AG04450 (cell line): Measurements from ENCODE around the gene PIAS3. TPM values are rescaled to one million over a fixed set of nuclear protein-coding genes. Genes with fewer than 3 reads are reported as not detected.

Source experiments
- CTCF ChIA-PET: fragments of 300-600, 350-600 bp; formaldehyde crosslinking; extraction: SDS; loops from one replicate; lab custom pipeline; 2022; ENCODE audit warnings: antibody characterized with exemption, inconsistent platforms; lab: Charles Lee
- POLR2A ChIA-PET: fragments of 350-600 bp; formaldehyde crosslinking; extraction: SDS; loops from one replicate; lab custom pipeline; 2021; ENCODE audit warnings: antibody characterized with exemption, inconsistent platforms; lab: Yijun Ruan, JAX
- DNase-seq: peaks from one replicate; pipeline ENCODE4 v3.0.0-alpha.2; 2011; ENCODE audit warnings: low read depth, low spot score
- H3K27ac ChIP-seq: one replicate; pipeline ENCODE4 v1.5.1; 2012; ENCODE audit warnings: low read depth, low read length, control low read depth
- H3K27me3 ChIP-seq: one replicate; pipeline ENCODE4 v1.6.0; 2012; ENCODE audit warnings: low read length; ENCODE audit not compliant: control insufficient read depth, insufficient read depth
- H3K4me3 ChIP-seq: 2 replicates; pipeline ENCODE4 v1.5.1; 2011; ENCODE audit warnings: mild to moderate bottlenecking, low read depth, low read length, control low read depth
- H3K9me3 ChIP-seq: 2 replicates; pipeline ENCODE4 v1.5.1; 2012; ENCODE audit warnings: low read length; ENCODE audit not compliant: control insufficient read depth, insufficient read depth
- polyA plus RNA-seq: library from polyadenylated mRNA; depleted of rRNA; stranded (reverse); fragments of >200 nt; gene quantifications from 2 replicates; pipeline ENCODE4 v1.2.3, GENCODE V29; 2011
- TF ChIP-seq, protein P1 (sequence below): IDR thresholded peaks from 2 replicates; pipeline ENCODE4 v1.5.1; 2011; ENCODE audit warnings: low read depth, low read length, control low read depth, inconsistent platforms

PIAS3 gene
- polyA plus RNA-seq, 1 experiment: 29.2 TPM

DNA sequence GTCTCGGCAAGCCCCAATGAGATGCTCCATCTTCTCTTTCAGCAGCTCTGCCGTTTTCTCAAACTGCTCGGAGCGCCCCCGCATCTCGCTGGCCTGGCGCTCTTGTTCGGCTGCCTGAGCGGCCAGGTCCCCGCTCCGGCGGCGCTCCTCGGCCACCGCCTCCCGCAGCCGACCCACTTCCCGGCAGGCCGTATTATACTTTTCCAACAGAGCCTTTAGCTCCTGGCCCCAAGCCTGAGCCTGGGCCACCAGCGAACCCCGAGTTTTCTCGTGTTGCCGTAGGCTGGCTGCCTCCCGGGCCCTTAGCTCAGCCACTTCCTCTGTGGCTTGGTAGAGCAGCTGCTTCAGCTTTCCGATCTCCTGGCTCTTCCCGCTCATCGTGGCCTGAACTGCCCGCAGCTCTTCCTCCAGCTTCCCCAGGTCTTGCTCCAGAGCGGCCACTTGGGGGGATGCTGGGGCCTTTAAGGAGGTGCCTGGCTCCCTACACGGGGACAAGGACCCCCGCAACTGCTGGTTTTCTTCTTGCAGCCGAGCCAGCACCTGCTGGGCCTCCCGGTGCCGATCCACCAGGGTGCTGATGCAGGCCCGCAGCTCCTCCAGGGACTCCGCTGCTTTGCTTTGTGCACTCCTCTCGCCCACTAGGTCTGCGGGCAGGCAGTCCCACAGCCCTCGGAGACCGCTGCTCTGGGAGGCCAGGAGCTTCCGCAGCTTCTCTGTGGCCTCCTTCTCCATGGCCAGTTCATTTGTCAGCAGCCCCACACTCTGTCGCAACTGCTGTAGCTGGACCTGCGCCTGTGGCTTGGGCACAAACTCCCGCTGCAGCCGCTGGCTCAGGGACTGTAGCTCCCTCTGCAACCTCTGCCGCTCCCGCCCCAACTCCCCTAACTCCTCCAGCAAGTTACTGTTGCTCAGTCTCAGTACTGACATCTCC, 13.4 kb upstream of the PIAS3 start:
- CTCF ChIA-PET: interaction anchor here (0.6 to 3.4 kb wide), 12 partner anchors 8 to 135 kb away, joined by 3 to 21 read pairs (median 4); partner anchors contain the start of genes ITGA10, NUDT17 and PIAS3
- Histone ChIP-seq H3K4me3 (peak overlapping the region; percentile 59), H3K27me3 (peaks cover 8% of the 10 kb centered on the region), H3K9me3 (no peaks in the 10 kb centered on the region), H3K27ac (peak overlapping the region; percentile 77)
- TF ChIP-seq, protein P1, sequence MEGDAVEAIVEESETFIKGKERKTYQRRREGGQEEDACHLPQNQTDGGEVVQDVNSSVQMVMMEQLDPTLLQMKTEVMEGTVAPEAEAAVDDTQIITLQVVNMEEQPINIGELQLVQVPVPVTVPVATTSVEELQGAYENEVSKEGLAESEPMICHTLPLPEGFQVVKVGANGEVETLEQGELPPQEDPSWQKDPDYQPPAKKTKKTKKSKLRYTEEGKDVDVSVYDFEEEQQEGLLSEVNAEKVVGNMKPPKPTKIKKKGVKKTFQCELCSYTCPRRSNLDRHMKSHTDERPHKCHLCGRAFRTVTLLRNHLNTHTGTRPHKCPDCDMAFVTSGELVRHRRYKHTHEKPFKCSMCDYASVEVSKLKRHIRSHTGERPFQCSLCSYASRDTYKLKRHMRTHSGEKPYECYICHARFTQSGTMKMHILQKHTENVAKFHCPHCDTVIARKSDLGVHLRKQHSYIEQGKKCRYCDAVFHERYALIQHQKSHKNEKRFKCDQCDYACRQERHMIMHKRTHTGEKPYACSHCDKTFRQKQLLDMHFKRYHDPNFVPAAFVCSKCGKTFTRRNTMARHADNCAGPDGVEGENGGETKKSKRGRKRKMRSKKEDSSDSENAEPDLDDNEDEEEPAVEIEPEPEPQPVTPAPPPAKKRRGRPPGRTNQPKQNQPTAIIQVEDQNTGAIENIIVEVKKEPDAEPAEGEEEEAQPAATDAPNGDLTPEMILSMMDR: no peak
- DNase-seq: no peak
- POLR2A ChIA-PET: interaction anchor here (0.5 to 2.4 kb wide), 7 partner anchors 13 to 96 kb away, joined by 3 to 38 read pairs (median 8); partner anchors contain the start of genes NUDT17, PIAS3 and RBM8A

- Histone ChIP-seq H3K27ac (no peak overlapping the region), H3K27me3 (no peaks in the 10 kb centered on the region), H3K4me3 (no peak overlapping the region), H3K9me3 (no peaks in the 10 kb centered on the region)
- DNase-seq: no peak
- TF ChIP-seq, protein P1: no peak
- CTCF ChIA-PET: interaction anchor here (0.9 to 1.8 kb wide), 2 partner anchors 10 to 23 kb away, joined by 3 to 9 read pairs; no protein-coding TSS in a partner anchor
- POLR2A ChIA-PET: interaction anchor here (2.2 kb wide), 1 partner anchor 9 kb away, joined by 6 read pairs; the partner anchor contains the start of gene PIAS3
These were observed 9.4 kb upstream of the PIAS3 start for GRCh38 chr1:145868232-145868631.

- no peaks in the 10 kb centered on the region; the same call in 1 of the 2 replicates for H3K9me3 ChIP-seq
- ChIA-PET POLR2A (no interaction called here), CTCF (interaction anchor here (1.0 to 3.0 kb wide), 4 partner anchors 16 to 29 kb away, joined by 3 to 14 read pairs (median 4); partner anchors contain the start of gene NUDT17)
- TF ChIP-seq, protein P1: no peak
- no peaks in the 10 kb centered on the region for H3K27me3 ChIP-seq
- H3K4me3 ChIP-seq: no peak overlapping the region
- no peak overlapping the region for H3K27ac ChIP-seq
- DNase-seq: no peak
These were observed 4.6 kb upstream of the PIAS3 start for GRCh38 chr1:145863282-145864018.

- no peaks in the 10 kb centered on the region for H3K27me3 ChIP-seq
- TF ChIP-seq, protein P1: no peak
- CTCF ChIA-PET: interaction anchor here (1.1 to 5.9 kb wide), 10 partner anchors 12 to 173 kb away, joined by 3 to 104 read pairs (median 6); partner anchors contain the start of genes ITGA10, NUDT17 and RBM8A
- H3K27ac ChIP-seq: peak overlapping the region; percentile 70
- H3K4me3 ChIP-seq: peak overlapping the region; percentile 95
- POLR2A ChIA-PET: interaction anchor here (0.6 to 4.4 kb wide), 16 partner anchors 9 to 1357 kb away, joined by 3 to 116 read pairs (median 8); partner anchors contain the start of genes ANKRD34A, ANKRD35, LIX1L and NUDT17
- DNase-seq: peak; percentile 60
- no peaks in the 10 kb centered on the region; the same call in 1 of the 2 replicates for H3K9me3 ChIP-seq
These were observed 676 bp upstream of the PIAS3 start for GRCh38 chr1:145859491-145860023.
